Endodermal cell (in vitro differentiated cells): ENCODE results near the gene ALDH1L1. TPM values are rescaled to one million over a fixed set of nuclear protein-coding genes. Genes with fewer than 3 reads are reported as not detected.

ENCODE experiments used
- DNase-seq: peaks from one replicate; pipeline ENCODE4 v3.0.0-alpha.2; 2017
- H3K27ac ChIP-seq: 2 replicates; pipeline ENCODE4 v1.5.1; 2013; ENCODE audit warnings: mild to moderate bottlenecking, low read depth, low read length, moderate library complexity
- H3K27me3 ChIP-seq: 2 replicates; pipeline ENCODE4 v1.6.1; 2013; ENCODE audit warnings: mild to moderate bottlenecking, low read length, moderate library complexity; ENCODE audit not compliant: insufficient read depth, control insufficient read depth, poor library complexity, severe bottlenecking
- H3K36me3 ChIP-seq: 2 replicates; pipeline ENCODE4 v1.7.0; 2013; ENCODE audit warnings: mild to moderate bottlenecking, low read length, moderate library complexity; ENCODE audit not compliant: control insufficient read depth, insufficient read depth
- H3K4me1 ChIP-seq: one replicate; pipeline ENCODE4 v1.7.0; 2013; ENCODE audit warnings: low read length; ENCODE audit not compliant: control insufficient read depth, insufficient read depth
- H3K4me3 ChIP-seq: 2 replicates; pipeline ENCODE4 v1.5.1; 2013; ENCODE audit warnings: mild to moderate bottlenecking, low read length, moderate library complexity
- H3K9ac ChIP-seq: 2 replicates; pipeline ENCODE4 v1.6.1; 2013; ENCODE audit warnings: mild to moderate bottlenecking, low read length, moderate library complexity; ENCODE audit not compliant: poor library complexity, severe bottlenecking; ENCODE audit errors: extremely low read depth
- H3K9me3 ChIP-seq: 2 replicates; pipeline ENCODE4 v1.6.1; 2013; ENCODE audit warnings: mild to moderate bottlenecking, low read length, moderate library complexity; ENCODE audit not compliant: control insufficient read depth
- H3K27ac Mint-ChIP-seq: 2 replicates; pipeline ENCODE4 v1.8.0; 2020; ENCODE audit warnings: mixed read lengths
- H3K27me3 Mint-ChIP-seq: 2 replicates; pipeline ENCODE4 v1.8.0; 2021; ENCODE audit warnings: mild to moderate bottlenecking, mixed read lengths; ENCODE audit not compliant: insufficient read depth
- H3K36me3 Mint-ChIP-seq: 2 replicates; pipeline ENCODE4 v1.8.0; 2020; ENCODE audit warnings: low read depth, mixed read lengths
- H3K4me1 Mint-ChIP-seq: 2 replicates; pipeline ENCODE4 v1.8.0; 2020; ENCODE audit warnings: mixed read lengths
- H3K4me3 Mint-ChIP-seq: 2 replicates; pipeline ENCODE4 v1.8.0; 2020; ENCODE audit warnings: mild to moderate bottlenecking, moderate library complexity, mixed read lengths
- H3K9me3 Mint-ChIP-seq: 2 replicates; pipeline ENCODE4 v1.8.0; 2020; ENCODE audit warnings: mild to moderate bottlenecking, mixed read lengths
- CTCF ChIP-seq: fragments of 200-600 bp; sonication (generic); conservative IDR thresholded peaks from 2 replicates; pipeline ENCODE4 v1.5.0; 2021; ENCODE audit warnings: antibody characterized with exemption, mild to moderate bottlenecking
- WGBS, 2 experiments: methylation state at CpG; one replicate each; pipeline versions ENCODE4 v1.1.5 to v1.1.7; 2013; ENCODE audit warnings: missing lambda C conversion rate in 2 of 2, mixed read lengths in 1 of 2; ENCODE audit not compliant: insufficient coverage in 1 of 2, insufficient read length in 1 of 2; 5-methylcytosine and 5-hydroxymethylcytosine counted together
- total RNA-seq, 2 donors: library from RNA; stranded (reverse); fragmentation: NEBNext Ultra II Directional in 1 of 2; extraction: Animal tissue kit (Norgen Biotek cat#: 25700) in 1 of 2; gene quantifications; 2 replicates in 1 of 2; 3 replicates in 1 of 2; pipeline ENCODE4 v1.2.1, GENCODE V29; 2021

The ALDH1L1 gene
- total RNA-seq, 2 donors from 2014 or later: 1.0 to 1.6 TPM

GRCh38 chr3:126117212-126117611, 63.2 kb downstream of the ALDH1L1 start:
- Histone ChIP-seq H3K27ac (no peak overlapping the region), H3K9me3 (no peaks in the 10 kb centered on the region), H3K9ac (no peak overlapping the region), H3K4me1 (no peaks in the 10 kb centered on the region), H3K4me3 (no peak overlapping the region), H3K36me3 (no peaks in the 10 kb centered on the region), H3K27me3 (no peaks in the 10 kb centered on the region)
- Mint-ChIP-seq H3K4me1 (no peaks in the 10 kb centered on the region), H3K4me3 (no peak overlapping the region), H3K27ac (no peak overlapping the region), H3K9me3 (no peaks in the 10 kb centered on the region), H3K27me3 (peaks cover 1% of the 10 kb centered on the region), H3K36me3 (no peaks in the 10 kb centered on the region)
- peak; percentile 18 for DNase-seq
- 95% methylated on average over 3 of the region's 3 CpGs; no CpG with 5 or more reads in 1 of the 2 experiments for WGBS, 2 experiments
- TF ChIP-seq CTCF: no peak

- Histone ChIP-seq H3K9me3 (no peaks in the 10 kb centered on the region), H3K4me1 (no peaks in the 10 kb centered on the region), H3K27ac (no peak overlapping the region), H3K36me3 (no peaks in the 10 kb centered on the region), H3K27me3 (no peaks in the 10 kb centered on the region), H3K9ac (no peak overlapping the region), H3K4me3 (no peak overlapping the region)
- H3K4me3 Mint-ChIP-seq: no peak overlapping the region
- peaks cover 1% of the 10 kb centered on the region for H3K27me3 Mint-ChIP-seq
- no peak for TF ChIP-seq CTCF
- H3K27ac Mint-ChIP-seq: no peak overlapping the region
- H3K36me3 Mint-ChIP-seq: no peaks in the 10 kb centered on the region
- H3K9me3 Mint-ChIP-seq: no peaks in the 10 kb centered on the region
- H3K4me1 Mint-ChIP-seq: no peaks in the 10 kb centered on the region
- 96% methylated on average over 1 of the region's 1 CpG; no CpG with 5 or more reads in 1 of the 2 experiments for WGBS, 2 experiments
- peak; percentile 20 for DNase-seq
These were observed 63.9 kb downstream of the ALDH1L1 start for GRCh38 chr3:126116526-126116925.

GRCh38 chr3:126114443-126115386, 65.7 kb downstream of the ALDH1L1 start:
- no peak for TF ChIP-seq CTCF
- Histone ChIP-seq H3K27me3 (no peaks in the 10 kb centered on the region), H3K9ac (no peak overlapping the region), H3K4me3 (no peak overlapping the region), H3K9me3 (no peaks in the 10 kb centered on the region), H3K36me3 (no peaks in the 10 kb centered on the region), H3K27ac (no peak overlapping the region), H3K4me1 (no peaks in the 10 kb centered on the region)
- peak; percentile 30 for DNase-seq
- no peak overlapping the region for H3K4me3 Mint-ChIP-seq
- peaks cover 1% of the 10 kb centered on the region for H3K27me3 Mint-ChIP-seq
- H3K4me1 Mint-ChIP-seq: no peaks in the 10 kb centered on the region
- H3K27ac Mint-ChIP-seq: no peak overlapping the region
- whole genome bisulfite sequencing, 2 experiments: 92 to 97% methylated on average over 6 to 16 of the region's 16 CpGs
- no peaks in the 10 kb centered on the region for H3K9me3 Mint-ChIP-seq
- H3K36me3 Mint-ChIP-seq: no peaks in the 10 kb centered on the region
